ENCODE measurements around the gene SOHLH1.

DNA sequence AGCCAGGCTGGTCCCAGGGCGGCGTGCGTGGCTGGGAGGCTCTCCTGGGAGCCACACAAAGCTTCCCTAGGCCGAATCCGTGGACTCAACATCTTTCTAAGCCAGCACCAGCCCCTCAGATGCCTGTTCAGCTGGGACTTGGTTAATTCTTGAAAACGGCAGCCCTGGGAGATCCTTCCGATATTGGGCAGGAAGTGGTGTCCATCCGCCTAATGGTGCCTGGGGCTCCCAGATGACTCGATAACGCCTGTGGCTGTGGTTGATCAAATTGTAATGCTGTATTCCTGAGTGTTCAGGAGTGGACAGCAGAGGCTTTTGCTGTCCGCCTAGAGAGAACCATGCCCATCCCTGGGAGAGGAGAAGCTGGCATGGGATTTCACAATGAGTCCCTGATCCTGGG is 16.8 kb upstream of the SOHLH1 start:
- TF ChIP-seq, protein P1, sequence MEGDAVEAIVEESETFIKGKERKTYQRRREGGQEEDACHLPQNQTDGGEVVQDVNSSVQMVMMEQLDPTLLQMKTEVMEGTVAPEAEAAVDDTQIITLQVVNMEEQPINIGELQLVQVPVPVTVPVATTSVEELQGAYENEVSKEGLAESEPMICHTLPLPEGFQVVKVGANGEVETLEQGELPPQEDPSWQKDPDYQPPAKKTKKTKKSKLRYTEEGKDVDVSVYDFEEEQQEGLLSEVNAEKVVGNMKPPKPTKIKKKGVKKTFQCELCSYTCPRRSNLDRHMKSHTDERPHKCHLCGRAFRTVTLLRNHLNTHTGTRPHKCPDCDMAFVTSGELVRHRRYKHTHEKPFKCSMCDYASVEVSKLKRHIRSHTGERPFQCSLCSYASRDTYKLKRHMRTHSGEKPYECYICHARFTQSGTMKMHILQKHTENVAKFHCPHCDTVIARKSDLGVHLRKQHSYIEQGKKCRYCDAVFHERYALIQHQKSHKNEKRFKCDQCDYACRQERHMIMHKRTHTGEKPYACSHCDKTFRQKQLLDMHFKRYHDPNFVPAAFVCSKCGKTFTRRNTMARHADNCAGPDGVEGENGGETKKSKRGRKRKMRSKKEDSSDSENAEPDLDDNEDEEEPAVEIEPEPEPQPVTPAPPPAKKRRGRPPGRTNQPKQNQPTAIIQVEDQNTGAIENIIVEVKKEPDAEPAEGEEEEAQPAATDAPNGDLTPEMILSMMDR (conservative IDR thresholded peaks at IDR 0.05), result no peak
- no peak for TF ChIP-seq EZH2 (IDR thresholded peaks at IDR 0.05; ENCODE audit: low read depth)
